Endodermal cell (in vitro differentiated cells): Measurements from ENCODE around the gene DTNBP1. TPM values are rescaled to one million over a fixed set of nuclear protein-coding genes. Genes with fewer than 3 reads are reported as not detected.
A peak's percentile ranks its signal among the peaks of the same experiment; 100 is the strongest.

Experiments used
- DNase-seq: peaks from one replicate; pipeline ENCODE4 v3.0.0-alpha.2; 2017
- H3K27ac ChIP-seq: 2 replicates; pipeline ENCODE4 v1.5.1; 2013; ENCODE audit warnings: mild to moderate bottlenecking, low read depth, low read length, moderate library complexity
- H3K27me3 ChIP-seq: 2 replicates; pipeline ENCODE4 v1.6.1; 2013; ENCODE audit warnings: mild to moderate bottlenecking, low read length, moderate library complexity; ENCODE audit not compliant: insufficient read depth, control insufficient read depth, poor library complexity, severe bottlenecking
- H3K36me3 ChIP-seq: 2 replicates; pipeline ENCODE4 v1.7.0; 2013; ENCODE audit warnings: mild to moderate bottlenecking, low read length, moderate library complexity; ENCODE audit not compliant: control insufficient read depth, insufficient read depth
- H3K4me1 ChIP-seq: one replicate; pipeline ENCODE4 v1.7.0; 2013; ENCODE audit warnings: low read length; ENCODE audit not compliant: control insufficient read depth, insufficient read depth
- H3K4me3 ChIP-seq: 2 replicates; pipeline ENCODE4 v1.5.1; 2013; ENCODE audit warnings: mild to moderate bottlenecking, low read length, moderate library complexity
- H3K9ac ChIP-seq: 2 replicates; pipeline ENCODE4 v1.6.1; 2013; ENCODE audit warnings: mild to moderate bottlenecking, low read length, moderate library complexity; ENCODE audit not compliant: poor library complexity, severe bottlenecking; ENCODE audit errors: extremely low read depth
- H3K9me3 ChIP-seq: 2 replicates; pipeline ENCODE4 v1.6.1; 2013; ENCODE audit warnings: mild to moderate bottlenecking, low read length, moderate library complexity; ENCODE audit not compliant: control insufficient read depth
- H3K27ac Mint-ChIP-seq: 2 replicates; pipeline ENCODE4 v1.8.0; 2020; ENCODE audit warnings: mixed read lengths
- H3K27me3 Mint-ChIP-seq: 2 replicates; pipeline ENCODE4 v1.8.0; 2021; ENCODE audit warnings: mild to moderate bottlenecking, mixed read lengths; ENCODE audit not compliant: insufficient read depth
- H3K36me3 Mint-ChIP-seq: 2 replicates; pipeline ENCODE4 v1.8.0; 2020; ENCODE audit warnings: low read depth, mixed read lengths
- H3K4me1 Mint-ChIP-seq: 2 replicates; pipeline ENCODE4 v1.8.0; 2020; ENCODE audit warnings: mixed read lengths
- H3K4me3 Mint-ChIP-seq: 2 replicates; pipeline ENCODE4 v1.8.0; 2020; ENCODE audit warnings: mild to moderate bottlenecking, moderate library complexity, mixed read lengths
- H3K9me3 Mint-ChIP-seq: 2 replicates; pipeline ENCODE4 v1.8.0; 2020; ENCODE audit warnings: mild to moderate bottlenecking, mixed read lengths
- CTCF ChIP-seq: fragments of 200-600 bp; sonication (generic); conservative IDR thresholded peaks from 2 replicates; pipeline ENCODE4 v1.5.0; 2021; ENCODE audit warnings: antibody characterized with exemption, mild to moderate bottlenecking
- WGBS, 2 experiments: methylation state at CpG; one replicate each; pipeline versions ENCODE4 v1.1.5 to v1.1.7; 2013; ENCODE audit warnings: missing lambda C conversion rate in 2 of 2, mixed read lengths in 1 of 2; ENCODE audit not compliant: insufficient coverage in 1 of 2, insufficient read length in 1 of 2; 5-methylcytosine and 5-hydroxymethylcytosine counted together
- total RNA-seq, 2 donors: library from RNA; stranded (reverse); fragmentation: NEBNext Ultra II Directional in 1 of 2; extraction: Animal tissue kit (Norgen Biotek cat#: 25700) in 1 of 2; gene quantifications; 2 replicates in 1 of 2; 3 replicates in 1 of 2; pipeline ENCODE4 v1.2.1, GENCODE V29; 2021

The DTNBP1 gene
- total RNA-seq, 2 donors from 2014 or later, result 14.1 to 31.4 TPM

GRCh38 chr6:15555101-15556038, 107.5 kb downstream of the DTNBP1 start:
- H3K27ac ChIP-seq, result no peak overlapping the region
- Mint-ChIP-seq H3K36me3 (no peaks in the 10 kb centered on the region), H3K4me3 (no peak overlapping the region), H3K4me1 (peaks cover 48% of the 10 kb centered on the region), H3K27ac (peak overlapping the region; percentile 31), H3K27me3 (no peaks in the 10 kb centered on the region), H3K9me3 (no peaks in the 10 kb centered on the region)
- 82 to 100% methylated on average over 1 to 5 of the region's 5 CpGs for WGBS, 2 experiments
- peaks cover 13% of the 10 kb centered on the region for H3K4me1 ChIP-seq
- no peak overlapping the region for H3K9ac ChIP-seq
- H3K36me3 ChIP-seq, result no peaks in the 10 kb centered on the region
- DNase-seq, result peak; percentile 63
- H3K27me3 ChIP-seq, result no peaks in the 10 kb centered on the region
- H3K4me3 ChIP-seq, result no peak overlapping the region
- TF ChIP-seq CTCF, result no peak
- H3K9me3 ChIP-seq, result no peaks in the 10 kb centered on the region

DNA sequence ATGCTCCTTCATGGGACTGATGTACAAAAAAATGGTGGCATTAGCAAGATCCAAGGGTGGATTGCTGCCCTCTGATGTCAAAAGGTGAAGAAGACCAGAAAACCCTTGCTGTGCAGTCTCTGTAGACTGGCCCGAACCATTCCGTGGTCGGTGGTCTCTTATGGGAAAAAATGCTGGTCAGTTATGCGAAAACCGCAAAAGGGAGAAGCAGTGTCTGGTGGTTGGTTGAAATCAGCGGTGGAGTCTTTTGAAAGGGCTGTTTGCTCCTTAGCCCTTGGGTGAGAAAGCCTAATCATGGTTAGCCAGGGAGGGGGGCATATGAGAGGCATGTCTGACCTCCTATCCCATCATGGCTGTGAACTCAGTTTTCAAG, 108.1 kb downstream of the DTNBP1 start:
- no peaks in the 10 kb centered on the region for H3K9me3 Mint-ChIP-seq
- Histone ChIP-seq H3K27me3 (no peaks in the 10 kb centered on the region), H3K4me3 (no peak overlapping the region), H3K9ac (no peak overlapping the region), H3K4me1 (peaks cover 13% of the 10 kb centered on the region), H3K36me3 (no peaks in the 10 kb centered on the region), H3K9me3 (no peaks in the 10 kb centered on the region), H3K27ac (no peak overlapping the region)
- peaks cover 50% of the 10 kb centered on the region for H3K4me1 Mint-ChIP-seq
- H3K27ac Mint-ChIP-seq, result peak overlapping the region; percentile 31
- no peak overlapping the region for H3K4me3 Mint-ChIP-seq
- H3K27me3 Mint-ChIP-seq, result no peaks in the 10 kb centered on the region
- no peaks in the 10 kb centered on the region for H3K36me3 Mint-ChIP-seq
- TF ChIP-seq CTCF, result no peak
- WGBS, 2 experiments, result 94 to 98% methylated on average over 6 of the region's 6 CpGs
- DNase-seq, result no peak

GRCh38 chr6:15553736-15554294, 109.0 kb downstream of the DTNBP1 start:
- Histone ChIP-seq H3K36me3 (no peaks in the 10 kb centered on the region), H3K27ac (no peak overlapping the region), H3K4me1 (peaks cover 13% of the 10 kb centered on the region), H3K4me3 (no peak overlapping the region), H3K9ac (no peak overlapping the region), H3K9me3 (no peaks in the 10 kb centered on the region), H3K27me3 (no peaks in the 10 kb centered on the region)
- Mint-ChIP-seq H3K9me3 (no peaks in the 10 kb centered on the region), H3K4me1 (peaks cover 52% of the 10 kb centered on the region), H3K27ac (peak overlapping the region; percentile 55), H3K27me3 (no peaks in the 10 kb centered on the region), H3K4me3 (no peak overlapping the region), H3K36me3 (no peaks in the 10 kb centered on the region)
- DNase-seq, result no peak
- 71 to 82% methylated on average over 2 to 4 of the region's 4 CpGs for WGBS, 2 experiments
- TF ChIP-seq CTCF, result no peak
